Loucy (cell line): Measurements from ENCODE around the gene ADAMTS2.

Experiments
- H2AFZ ChIP-seq: fragments of 200-600 bp; sonication (generic); 2 replicates; pipeline ENCODE4 v1.6.0; 2016; ENCODE audit warnings: antibody characterized with exemption, mild to moderate bottlenecking, low read length, moderate library complexity
- H3F3A ChIP-seq: fragments of 200-600 bp; 2 replicates; pipeline ENCODE4 v1.6.0; 2016; ENCODE audit warnings: antibody characterized with exemption, low read depth, mild to moderate bottlenecking
- H3K27me3 ChIP-seq: fragments of 200-600 bp; sonication (generic); 2 replicates; pipeline ENCODE4 v1.6.1; 2014; ENCODE audit warnings: low read length, mild to moderate bottlenecking; ENCODE audit not compliant: insufficient read depth, poor library complexity, severe bottlenecking
- H3K36me3 ChIP-seq: fragments of 200-600 bp; sonication (generic); 2 replicates; pipeline ENCODE4 v1.6.1; 2016; ENCODE audit warnings: low read length; ENCODE audit not compliant: insufficient read depth
- H3K4me1 ChIP-seq: fragments of 200-600 bp; sonication (generic); 2 replicates; pipeline ENCODE4 v1.5.1; 2014; ENCODE audit warnings: low read length, mild to moderate bottlenecking; ENCODE audit not compliant: insufficient read depth, poor library complexity, severe bottlenecking
- H3K4me2 ChIP-seq: fragments of 200-600 bp; sonication (generic); 2 replicates; pipeline ENCODE4 v1.6.0; 2014; ENCODE audit warnings: antibody characterized with exemption, low read length, low read depth, mild to moderate bottlenecking; ENCODE audit not compliant: poor library complexity, severe bottlenecking
- H3K4me3 ChIP-seq: fragments of 200-600 bp; sonication (generic); 2 replicates; pipeline ENCODE4 v1.5.1; 2014; ENCODE audit warnings: low read length, mild to moderate bottlenecking, mixed read lengths; ENCODE audit not compliant: poor library complexity, severe bottlenecking
- H3K79me2 ChIP-seq: fragments of 200-600 bp; sonication (generic); 2 replicates; pipeline ENCODE4 v1.6.1; 2014; ENCODE audit warnings: low read length; ENCODE audit not compliant: insufficient read depth
- H3K9ac ChIP-seq: fragments of 200-600 bp; sonication (generic); 2 replicates; pipeline ENCODE4 v1.6.0; 2014; ENCODE audit warnings: mild to moderate bottlenecking, low read depth, low read length, moderate library complexity; ENCODE audit not compliant: poor library complexity, severe bottlenecking
- H3K9me2 ChIP-seq: fragments of 200-600 bp; sonication (generic); replicated peaks from 2 replicates; pipeline ENCODE4 v1.6.1; 2016; ENCODE audit warnings: low read depth, low read length, mixed read lengths
- H3K9me3 ChIP-seq: fragments of 200-600 bp; sonication (generic); 2 replicates; pipeline ENCODE4 v1.6.1; 2014; ENCODE audit warnings: mild to moderate bottlenecking, antibody characterized with exemption, low read length, low read depth; ENCODE audit not compliant: insufficient read depth
- H4K20me1 ChIP-seq: fragments of 200-600 bp; sonication (generic); 2 replicates; pipeline ENCODE4 v1.6.0; 2014; ENCODE audit warnings: antibody characterized with exemption, low read length, mild to moderate bottlenecking; ENCODE audit not compliant: insufficient read depth, poor library complexity, severe bottlenecking
- CTCF ChIP-seq: fragments of 200-600 bp; sonication (generic); conservative IDR thresholded peaks from 2 replicates; pipeline ENCODE4 v1.5.1; 2014; ENCODE audit warnings: mild to moderate bottlenecking, antibody characterized with exemption, low read length
- EZH2phosphoT487 ChIP-seq: fragments of 200-600 bp; IDR thresholded peaks from 2 replicates; pipeline ENCODE4 v1.6.1; 2018; ENCODE audit warnings: antibody characterized with exemption, mild to moderate bottlenecking, moderate library complexity, borderline replicate concordance

Gene ADAMTS2

GRCh38 chr5:179124273-179124852, 220.9 kb downstream of the ADAMTS2 start:
- Histone ChIP-seq H3K36me3 (no peaks in the 10 kb centered on the region), H3K27me3 (no peaks in the 10 kb centered on the region), H3K79me2 (no peaks in the 10 kb centered on the region), H3K9ac (no peak overlapping the region), H2AFZ (no peak overlapping the region), H3K4me3 (no peak overlapping the region), H3K4me2 (no peak overlapping the region), H4K20me1 (no peaks in the 10 kb centered on the region), H3K9me2 (no peaks in the 10 kb centered on the region), H3F3A (no peaks in the 10 kb centered on the region), H3K4me1 (no peaks in the 10 kb centered on the region), H3K9me3 (no peaks in the 10 kb centered on the region)
- TF ChIP-seq CTCF (no peak), EZH2phosphoT487 (no peak)

- H3K9ac ChIP-seq: no peak overlapping the region
- H3K9me3 ChIP-seq: no peaks in the 10 kb centered on the region
- no peaks in the 10 kb centered on the region for H3K27me3 ChIP-seq
- no peaks in the 10 kb centered on the region for H3K4me1 ChIP-seq
- no peak for TF ChIP-seq EZH2phosphoT487
- no peak for TF ChIP-seq CTCF
- H3K79me2 ChIP-seq: no peaks in the 10 kb centered on the region
- H3F3A ChIP-seq: no peaks in the 10 kb centered on the region
- no peak overlapping the region for H3K4me3 ChIP-seq
- no peak overlapping the region for H3K4me2 ChIP-seq
- no peaks in the 10 kb centered on the region for H4K20me1 ChIP-seq
- H2AFZ ChIP-seq: no peak overlapping the region
- no peaks in the 10 kb centered on the region for H3K9me2 ChIP-seq
- no peaks in the 10 kb centered on the region for H3K36me3 ChIP-seq
Measured at GRCh38 chr5:179123491-179124272, 221.6 kb downstream of the ADAMTS2 start.

GRCh38 chr5:179123109-179123426, 222.2 kb downstream of the ADAMTS2 start:
- Histone ChIP-seq H3F3A (no peaks in the 10 kb centered on the region), H3K4me1 (no peaks in the 10 kb centered on the region), H3K4me2 (no peak overlapping the region), H4K20me1 (no peaks in the 10 kb centered on the region), H3K9me3 (no peaks in the 10 kb centered on the region), H3K9ac (no peak overlapping the region), H3K4me3 (no peak overlapping the region), H3K27me3 (no peaks in the 10 kb centered on the region), H3K79me2 (no peaks in the 10 kb centered on the region), H2AFZ (no peak overlapping the region), H3K36me3 (no peaks in the 10 kb centered on the region), H3K9me2 (no peaks in the 10 kb centered on the region)
- TF ChIP-seq EZH2phosphoT487: no peak
- no peak for TF ChIP-seq CTCF
